H9 (cell line): ENCODE measurements around the gene ISG15. TPM values are rescaled to one million over a fixed set of nuclear protein-coding genes. Genes with fewer than 3 reads are reported as not detected.

Experiments used
- DNase-seq: peaks from one replicate; pipeline ENCODE4 v3.0.0-alpha.2; 2017
- H2AFZ ChIP-seq: one replicate; pipeline ENCODE4 v1.6.1; 2013; ENCODE audit warnings: mild to moderate bottlenecking, low read length, control low read depth, moderate library complexity
- H2AK5ac ChIP-seq: 2 replicates; pipeline ENCODE4 v1.6.1; 2013; ENCODE audit warnings: low read length, control low read depth, mixed read lengths; ENCODE audit not compliant: insufficient read length
- H2BK120ac ChIP-seq: one replicate; pipeline ENCODE4 v1.6.1; 2013; ENCODE audit warnings: low read depth, mild to moderate bottlenecking, low read length, control low read depth, inconsistent platforms; ENCODE audit not compliant: poor library complexity, severe bottlenecking
- H2BK12ac ChIP-seq: 2 replicates; pipeline ENCODE4 v1.6.1; 2013; ENCODE audit warnings: low read length, control low read depth, mixed read lengths, low read depth; ENCODE audit not compliant: insufficient read length
- H2BK15ac ChIP-seq: 2 replicates; pipeline ENCODE4 v1.6.1; 2013; ENCODE audit warnings: low read depth, low read length, control low read depth
- H2BK20ac ChIP-seq: one replicate; pipeline ENCODE4 v1.6.1; 2013; ENCODE audit warnings: low read depth, mild to moderate bottlenecking, low read length, control low read depth, inconsistent platforms; ENCODE audit not compliant: poor library complexity, severe bottlenecking
- H2BK5ac ChIP-seq: 2 replicates; pipeline ENCODE4 v1.6.1; 2013; ENCODE audit warnings: low read length, control low read depth, mixed read lengths; ENCODE audit not compliant: insufficient read length
- H3K14ac ChIP-seq: 2 replicates; pipeline ENCODE4 v1.6.1; 2013; ENCODE audit warnings: low read length, control low read depth; ENCODE audit not compliant: insufficient read depth
- H3K18ac ChIP-seq: 2 replicates; pipeline ENCODE4 v1.6.1; 2013; ENCODE audit warnings: low read depth, mild to moderate bottlenecking, mixed read lengths, low read length, control low read depth; ENCODE audit not compliant: insufficient read length
- H3K23ac ChIP-seq: 2 replicates; pipeline ENCODE4 v1.6.1; 2013; ENCODE audit warnings: low read length, control low read depth, mixed read lengths, low read depth; ENCODE audit not compliant: insufficient read length
- H3K23me2 ChIP-seq: 2 replicates; pipeline ENCODE4 v1.6.1; 2013; ENCODE audit warnings: low read depth, mild to moderate bottlenecking, mixed read lengths, low read length, control low read depth; ENCODE audit not compliant: insufficient read length, poor library complexity, severe bottlenecking
- H3K27ac ChIP-seq: 2 replicates; pipeline ENCODE4 v1.5.1; 2013; ENCODE audit warnings: low read length, control low read depth, mixed read lengths, low read depth; ENCODE audit not compliant: insufficient read length
- H3K27me3 ChIP-seq: 2 replicates; pipeline ENCODE4 v1.6.1; 2013; ENCODE audit warnings: low read length, control low read depth, inconsistent platforms; ENCODE audit not compliant: insufficient read depth
- H3K4ac ChIP-seq: 2 replicates; pipeline ENCODE4 v1.6.1; 2013; ENCODE audit warnings: low read depth, mild to moderate bottlenecking, control low read depth, inconsistent platforms, low read length, moderate library complexity
- H3K4me1 ChIP-seq: 2 replicates; pipeline ENCODE4 v1.6.1; 2013; ENCODE audit warnings: low read length, control low read depth, inconsistent platforms; ENCODE audit not compliant: insufficient read depth
- H3K4me2 ChIP-seq: 2 replicates; pipeline ENCODE4 v1.6.1; 2013; ENCODE audit warnings: low read length, control low read depth, mixed read lengths; ENCODE audit not compliant: insufficient read length, insufficient read depth
- H3K56ac ChIP-seq: 2 replicates; pipeline ENCODE4 v1.6.1; 2013; ENCODE audit warnings: low read depth, mild to moderate bottlenecking, mixed read lengths, low read length, control low read depth; ENCODE audit not compliant: insufficient read length
- H3K79me1 ChIP-seq: 2 replicates; pipeline ENCODE4 v1.6.1; 2013; ENCODE audit warnings: low read depth, mild to moderate bottlenecking, moderate library complexity, low read length, control low read depth, inconsistent platforms; ENCODE audit not compliant: insufficient read depth, poor library complexity, severe bottlenecking
- H3K79me2 ChIP-seq: 2 replicates; pipeline ENCODE4 v1.6.1; 2013; ENCODE audit warnings: low read length, control low read depth, inconsistent platforms; ENCODE audit not compliant: insufficient read depth
- H3K9ac ChIP-seq: 2 replicates; pipeline ENCODE4 v1.6.1; 2013; ENCODE audit warnings: low read length, control low read depth, mixed read lengths; ENCODE audit not compliant: insufficient read length; ENCODE audit errors: extremely low read depth
- H3K9me3 ChIP-seq: one replicate; pipeline ENCODE4 v1.6.1; 2013; ENCODE audit warnings: low read depth, low read length, inconsistent platforms; ENCODE audit not compliant: control insufficient read depth
- H3T11ph ChIP-seq: one replicate; pipeline ENCODE4 v1.6.1; 2013; ENCODE audit warnings: mild to moderate bottlenecking, low read length, control low read depth, inconsistent platforms
- H4K20me1 ChIP-seq: one replicate; pipeline ENCODE4 v1.6.1; 2013; ENCODE audit not compliant: control insufficient read depth, insufficient read length, insufficient read depth
- H4K5ac ChIP-seq: 2 replicates; pipeline ENCODE4 v1.6.1; 2013; ENCODE audit warnings: low read depth, mild to moderate bottlenecking, mixed read lengths, low read length, control low read depth; ENCODE audit not compliant: insufficient read length
- H4K8ac ChIP-seq: replicated peaks from 2 replicates; pipeline ENCODE4 v1.6.1; 2013; ENCODE audit warnings: low read length, control low read depth, mixed read lengths, low read depth; ENCODE audit not compliant: insufficient read length
- H4K91ac ChIP-seq: 2 replicates; pipeline ENCODE4 v1.6.1; 2013; ENCODE audit warnings: low read depth, mild to moderate bottlenecking, moderate library complexity, mixed read lengths, low read length, control low read depth; ENCODE audit not compliant: insufficient read length
- H3K27ac Mint-ChIP-seq, 3 experiments: 2 replicates in 2 of 3; 3 replicates in 1 of 3; pipeline ENCODE4 v1.8.0; 2020 to 2021; ENCODE audit warnings: mixed read lengths in 3 of 3, mild to moderate bottlenecking in 1 of 3, moderate library complexity in 1 of 3
- H3K27me3 Mint-ChIP-seq: 2 replicates; pipeline ENCODE4 v1.8.0; 2021; ENCODE audit warnings: low read depth, mild to moderate bottlenecking, moderate library complexity, mixed read lengths
- H3K36me3 Mint-ChIP-seq, 3 experiments: 2 replicates in 2 of 3; 3 replicates in 1 of 3; pipeline ENCODE4 v1.8.0; 2020 to 2021; ENCODE audit warnings: low read depth in 3 of 3, mixed read lengths in 3 of 3; ENCODE audit not compliant: insufficient read depth in 1 of 3
- H3K4me1 Mint-ChIP-seq, 2 experiments: 2 replicates each; pipeline ENCODE4 v1.8.0; 2020; ENCODE audit warnings: mixed read lengths in 2 of 2
- H3K4me3 Mint-ChIP-seq, 2 experiments: 2 replicates in 1 of 2; 3 replicates in 1 of 2; pipeline ENCODE4 v1.8.0; 2020 to 2021; ENCODE audit warnings: mild to moderate bottlenecking in 2 of 2, mixed read lengths in 2 of 2, moderate library complexity in 1 of 2
- H3K9me3 Mint-ChIP-seq, 2 experiments: 2 replicates in 1 of 2; 3 replicates in 1 of 2; pipeline ENCODE4 v1.8.0; 2020; ENCODE audit warnings: mild to moderate bottlenecking in 2 of 2, mixed read lengths in 2 of 2, moderate library complexity in 1 of 2
- WGBS: extraction: QIAGEN DNeasy Blood & Tissue Kit; methylation state at CpG from one replicate; pipeline ENCODE4 v1.1.7; 2013; ENCODE audit warnings: missing lambda C conversion rate, low lambda C conversion rate, mixed read lengths; ENCODE audit not compliant: insufficient read length; ENCODE audit errors: extremely low coverage; 5-methylcytosine and 5-hydroxymethylcytosine counted together
- total RNA-seq: library from RNA; stranded (reverse); gene quantifications from 2 replicates; pipeline ENCODE4 v1.2.1, GENCODE V29; 2021
- TF ChIP-seq, protein P1 (sequence below): fragments of 200-600 bp; sonication (generic); conservative IDR thresholded peaks from 3 replicates; pipeline ENCODE4 v1.8.0; 2021; ENCODE audit warnings: antibody characterized with exemption, mild to moderate bottlenecking

ISG15 gene
- total RNA-seq, 1 experiment from 2014 or later = 39.7 TPM

DNA sequence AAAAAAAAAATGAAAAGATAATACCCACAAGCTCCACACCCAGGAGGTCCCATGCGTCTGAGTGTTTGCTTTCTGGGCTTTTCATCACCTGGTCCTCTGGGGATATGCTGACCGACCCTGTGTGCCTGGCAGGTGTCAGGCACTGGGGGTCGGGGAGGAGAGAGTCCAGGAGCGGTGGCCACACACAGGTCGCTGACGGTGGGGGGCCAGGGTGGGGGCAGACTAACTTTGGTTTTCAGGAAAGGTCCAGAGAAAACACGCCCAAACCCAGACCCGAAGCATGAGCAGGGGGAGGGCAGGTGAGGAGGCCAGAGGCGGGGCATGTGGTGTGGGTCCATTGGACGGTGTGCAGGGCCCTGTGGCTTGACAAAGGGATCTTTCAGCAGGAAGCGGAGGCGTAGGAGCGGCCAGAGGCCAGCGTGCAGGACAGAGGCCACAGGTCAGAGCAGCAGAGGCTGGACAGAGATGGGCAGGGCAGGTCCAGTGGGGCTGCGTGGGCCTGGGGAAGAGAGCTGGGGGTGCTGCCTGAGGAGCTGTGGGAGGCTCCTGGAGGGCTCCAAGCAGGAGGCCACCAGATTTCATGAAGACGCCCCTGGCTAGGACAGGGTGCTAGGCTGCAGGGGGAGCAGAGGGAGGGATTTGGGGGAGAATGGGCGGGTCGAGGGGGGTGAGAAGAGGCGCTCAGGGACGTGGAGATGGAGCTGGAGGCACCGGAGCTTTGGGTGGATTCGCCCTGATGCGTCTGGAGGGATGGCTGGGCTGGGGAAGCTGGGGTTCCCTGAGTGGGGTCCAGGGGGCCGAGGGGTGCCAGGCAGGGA, 45.0 kb downstream of the ISG15 start:
- DNase-seq = no peak
- no CpG with 5 or more reads among the region's 24 CpGs for WGBS
- Histone ChIP-seq H3K4ac (no peak overlapping the region), H3K79me2 (no peaks in the 10 kb centered on the region), H3K4me2 (peak overlapping the region; percentile 53), H3K56ac (no peak overlapping the region), H2BK15ac (no peak overlapping the region), H3K23ac (no peak overlapping the region), H2BK20ac (no peak overlapping the region), H2BK5ac (no peak overlapping the region), H3K4me1 (no peaks in the 10 kb centered on the region), H3K23me2 (peaks cover 8% of the 10 kb centered on the region), H3T11ph (no peak overlapping the region), H3K27ac (no peak overlapping the region), H4K8ac (no peak overlapping the region), H4K5ac (no peak overlapping the region), H4K20me1 (no peaks in the 10 kb centered on the region), H3K27me3 (peaks cover 6% of the 10 kb centered on the region; the same call in 1 of the 2 replicates), H3K14ac (no peak overlapping the region), H3K9ac (no peak overlapping the region), H2BK120ac (no peak overlapping the region), H3K9me3 (no peaks in the 10 kb centered on the region), H2AK5ac (no peak overlapping the region), H3K79me1 (no peaks in the 10 kb centered on the region), H2BK12ac (no peak overlapping the region), H2AFZ (no peak overlapping the region), H3K18ac (no peak overlapping the region), H4K91ac (no peak overlapping the region)
- peak overlapping the region; percentile 71 to 86 for H3K4me3 Mint-ChIP-seq
- peaks cover 0 to 17% (median 14%) of the 10 kb centered on the region in 3 experiments; a peak in 5 of 7 replicates for H3K36me3 Mint-ChIP-seq
- H3K27me3 Mint-ChIP-seq = peaks cover 64% of the 10 kb centered on the region
- TF ChIP-seq, protein P1, sequence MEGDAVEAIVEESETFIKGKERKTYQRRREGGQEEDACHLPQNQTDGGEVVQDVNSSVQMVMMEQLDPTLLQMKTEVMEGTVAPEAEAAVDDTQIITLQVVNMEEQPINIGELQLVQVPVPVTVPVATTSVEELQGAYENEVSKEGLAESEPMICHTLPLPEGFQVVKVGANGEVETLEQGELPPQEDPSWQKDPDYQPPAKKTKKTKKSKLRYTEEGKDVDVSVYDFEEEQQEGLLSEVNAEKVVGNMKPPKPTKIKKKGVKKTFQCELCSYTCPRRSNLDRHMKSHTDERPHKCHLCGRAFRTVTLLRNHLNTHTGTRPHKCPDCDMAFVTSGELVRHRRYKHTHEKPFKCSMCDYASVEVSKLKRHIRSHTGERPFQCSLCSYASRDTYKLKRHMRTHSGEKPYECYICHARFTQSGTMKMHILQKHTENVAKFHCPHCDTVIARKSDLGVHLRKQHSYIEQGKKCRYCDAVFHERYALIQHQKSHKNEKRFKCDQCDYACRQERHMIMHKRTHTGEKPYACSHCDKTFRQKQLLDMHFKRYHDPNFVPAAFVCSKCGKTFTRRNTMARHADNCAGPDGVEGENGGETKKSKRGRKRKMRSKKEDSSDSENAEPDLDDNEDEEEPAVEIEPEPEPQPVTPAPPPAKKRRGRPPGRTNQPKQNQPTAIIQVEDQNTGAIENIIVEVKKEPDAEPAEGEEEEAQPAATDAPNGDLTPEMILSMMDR = no peak
- no peak overlapping the region for H3K27ac Mint-ChIP-seq
- peaks cover 12 to 17% of the 10 kb centered on the region in 2 experiments for H3K4me1 Mint-ChIP-seq
- H3K9me3 Mint-ChIP-seq = no peaks in the 10 kb centered on the region
